Endothelial cell of umbilical vein (primary cell): ENCODE results near the gene PRR14. TPM values are rescaled to one million over a fixed set of nuclear protein-coding genes. Genes with fewer than 3 reads are reported as not detected.

Experiments
- BruUV-seq: library from RNA; stranded (reverse); fragments of 400-500 nt; replicated peaks from 2 replicates; lab custom pipeline; 2021; lab: Mats Ljungman, UMichigan
- CTCF ChIA-PET: fragments of 300-600, 350-600 bp; sonication (Branson Sonifier 250); formaldehyde crosslinking; loops from one replicate; lab custom pipeline; 2021; ENCODE audit warnings: antibody characterized with exemption, inconsistent platforms; lab: Charles Lee
- POLR2A ChIA-PET: fragments of 300-600, 350-600 bp; sonication (Branson Sonifier 250); formaldehyde crosslinking; loops from one replicate; lab custom pipeline; 2021; ENCODE audit warnings: antibody characterized with exemption, inconsistent platforms; lab: Charles Lee
- DNase-seq: peaks from one replicate; pipeline ENCODE4 v3.0.0-alpha.2; 2011; ENCODE audit warnings: low read depth, low spot score
- FAIRE-seq: peaks from 2 replicates; lab custom pipeline; 2011; peaks lifted over from hg19 to GRCh38; lab: Jason Lieb, UNC
- H2AFZ ChIP-seq: 2 replicates; pipeline ENCODE4 v1.6.0; 2012; ENCODE audit warnings: low read depth, low read length, control low read depth, inconsistent platforms
- H3K27ac ChIP-seq: 2 replicates; pipeline ENCODE4 v1.5.1; 2011; ENCODE audit warnings: low read depth, mild to moderate bottlenecking, control low read depth, low read length, moderate library complexity; ENCODE audit not compliant: insufficient read depth
- H3K27me3 ChIP-seq, 2 experiments: 2 replicates each; pipeline versions ENCODE4 v1.6.0 to v1.6.1; 2011; ENCODE audit warnings: low read length in 2 of 2, mixed read lengths in 1 of 2; ENCODE audit not compliant: control insufficient read depth in 2 of 2, insufficient read depth in 2 of 2
- H3K36me3 ChIP-seq, 2 experiments: 2 replicates in 1 of 2; 3 replicates in 1 of 2; pipeline ENCODE4 v1.5.1; 2011; ENCODE audit warnings: low read length in 2 of 2, mild to moderate bottlenecking in 1 of 2, moderate library complexity in 1 of 2; ENCODE audit not compliant: control insufficient read depth in 2 of 2, insufficient read depth in 2 of 2; ENCODE audit errors: extremely low read depth in 1 of 2
- H3K4me1 ChIP-seq: 3 replicates; pipeline ENCODE4 v1.5.1; 2011; ENCODE audit warnings: mild to moderate bottlenecking, low read length; ENCODE audit not compliant: control insufficient read depth, insufficient read depth; ENCODE audit errors: extremely low read depth
- H3K4me2 ChIP-seq: 2 replicates; pipeline ENCODE4 v1.6.1; 2011; ENCODE audit warnings: low read length, control low read depth, mixed read lengths; ENCODE audit not compliant: insufficient read depth
- H3K4me3 ChIP-seq, 3 experiments: fragments of 200-600 bp in 1 of 3; sonication (generic), shearing (Covaris generic) in 1 of 3; replicated peaks in 1 of 3; 2 replicates each; pipeline ENCODE4 v1.5.1; 2011 to 2016; ENCODE audit warnings: control low read depth in 3 of 3, low read length in 3 of 3, mild to moderate bottlenecking in 2 of 3, inconsistent platforms in 1 of 3, low read depth in 1 of 3, moderate library complexity in 1 of 3; ENCODE audit not compliant: insufficient read depth in 1 of 3
- H3K79me2 ChIP-seq: 2 replicates; pipeline ENCODE4 v1.6.0; 2012; ENCODE audit warnings: low read length, inconsistent platforms; ENCODE audit not compliant: control insufficient read depth, insufficient read depth
- H3K9ac ChIP-seq: replicated peaks from 2 replicates; pipeline ENCODE3; 2011; ENCODE audit warnings: low read length, control low read depth; ENCODE audit not compliant: insufficient read depth; ENCODE audit errors: extremely low read depth
- H3K9me1 ChIP-seq: replicated peaks from 3 replicates; pipeline ENCODE4 v1.6.0; 2011; ENCODE audit warnings: mild to moderate bottlenecking, low read length; ENCODE audit not compliant: control insufficient read depth, insufficient read depth; ENCODE audit errors: extremely low read depth
- H3K9me3 ChIP-seq: replicated peaks from 2 replicates; pipeline ENCODE4 v1.5.1; 2012; ENCODE audit warnings: low read length, inconsistent platforms; ENCODE audit not compliant: control insufficient read depth, insufficient read depth
- H4K20me1 ChIP-seq: replicated peaks from 2 replicates; pipeline ENCODE3; 2011; ENCODE audit warnings: mild to moderate bottlenecking, low read length; ENCODE audit not compliant: control insufficient read depth, insufficient read depth; ENCODE audit errors: extremely low read depth
- EZH2 ChIP-seq: IDR thresholded peaks from 2 replicates; pipeline ENCODE4 v1.6.1; 2012; ENCODE audit warnings: borderline replicate concordance, low read depth, mild to moderate bottlenecking, moderate library complexity, low read length, inconsistent platforms; ENCODE audit not compliant: severe bottlenecking
- FOS ChIP-seq: IDR thresholded peaks from 2 replicates; pipeline ENCODE4 v1.6.1; 2011; ENCODE audit warnings: mild to moderate bottlenecking, low read length, moderate library complexity, borderline replicate concordance; ENCODE audit not compliant: insufficient read depth
- GATA2 ChIP-seq: IDR thresholded peaks from 2 replicates; pipeline ENCODE4 v1.7.0; 2011; ENCODE audit warnings: low read depth, mild to moderate bottlenecking, moderate library complexity, mixed read lengths, low read length; ENCODE audit not compliant: insufficient read length, insufficient read depth
- JUN ChIP-seq: IDR thresholded peaks from 2 replicates; pipeline ENCODE4 v1.6.1; 2011; ENCODE audit warnings: borderline replicate concordance, low read depth; ENCODE audit not compliant: insufficient read length, insufficient read depth
- MYC ChIP-seq: IDR thresholded peaks from one replicate; pipeline ENCODE4 v1.6.1; 2011; ENCODE audit warnings: mild to moderate bottlenecking, low read depth, low read length
- POLR2A ChIP-seq: IDR thresholded peaks from 2 replicates; pipeline ENCODE4 v1.6.1; 2012; ENCODE audit warnings: low read depth, mild to moderate bottlenecking, control low read depth, low read length
- POLR2AphosphoS5 ChIP-seq: IDR thresholded peaks from 2 replicates; pipeline ENCODE4 v1.6.1; 2012; ENCODE audit warnings: low read depth, mild to moderate bottlenecking, control low read depth, low read length, moderate library complexity; ENCODE audit not compliant: insufficient read depth
- dilution Hi-C: fragments of 300-500 bp; cut with MboI; formaldehyde crosslinking; loops from one replicate; pipeline ENCODE4 v1.15.0; 2019; ENCODE audit warnings: low sequenced_read_pairs; ENCODE audit not compliant: extremely low pct_ligation_motif_present
- intact Hi-C: fragments of 100-400 bp; cut with micrococcal nuclease; formaldehyde crosslinking; loops from one replicate; pipeline ENCODE4 v1.10.0; 2022
- polyA plus RNA-seq, 4 experiments: library from polyadenylated mRNA; depleted of rRNA in 3 of 4; stranded (reverse) in 3 of 4; unstranded in 1 of 4; fragments of >200 nt; gene quantifications; 2 replicates each; pipeline versions ENCODE4 v1.2.1 to v1.2.3, GENCODE V29; 2011 to 2012; ENCODE audit warnings: missing spikeins in 1 of 4
- total RNA-seq: library from RNA; stranded (reverse); gene quantifications from 2 replicates; pipeline ENCODE4 v1.2.3, GENCODE V29; 2021
- TF ChIP-seq, protein P1 (sequence below): IDR thresholded peaks from 2 replicates; pipeline ENCODE4 v1.6.1; 2011; ENCODE audit not compliant: insufficient read depth, insufficient read length
- TF ChIP-seq, protein P2 (sequence below), 2 donors: IDR thresholded peaks; 1 replicate in 1 of 2; 2 replicates in 1 of 2; pipeline ENCODE4 v1.5.1; 2011; ENCODE audit warnings: low read length in 2 of 2, mild to moderate bottlenecking in 2 of 2, moderate library complexity in 2 of 2, control low read depth in 1 of 2, inconsistent platforms in 1 of 2, low read depth in 1 of 2; ENCODE audit not compliant: insufficient read depth in 1 of 2; ENCODE audit errors: extremely low read depth in 1 of 2

The PRR14 gene
- total and polyA plus RNA-seq, 2 donors (not counting 3 experiments of a cell fraction or from before 2014, with no cell fraction given): 17.0 to 70.0 TPM

DNA sequence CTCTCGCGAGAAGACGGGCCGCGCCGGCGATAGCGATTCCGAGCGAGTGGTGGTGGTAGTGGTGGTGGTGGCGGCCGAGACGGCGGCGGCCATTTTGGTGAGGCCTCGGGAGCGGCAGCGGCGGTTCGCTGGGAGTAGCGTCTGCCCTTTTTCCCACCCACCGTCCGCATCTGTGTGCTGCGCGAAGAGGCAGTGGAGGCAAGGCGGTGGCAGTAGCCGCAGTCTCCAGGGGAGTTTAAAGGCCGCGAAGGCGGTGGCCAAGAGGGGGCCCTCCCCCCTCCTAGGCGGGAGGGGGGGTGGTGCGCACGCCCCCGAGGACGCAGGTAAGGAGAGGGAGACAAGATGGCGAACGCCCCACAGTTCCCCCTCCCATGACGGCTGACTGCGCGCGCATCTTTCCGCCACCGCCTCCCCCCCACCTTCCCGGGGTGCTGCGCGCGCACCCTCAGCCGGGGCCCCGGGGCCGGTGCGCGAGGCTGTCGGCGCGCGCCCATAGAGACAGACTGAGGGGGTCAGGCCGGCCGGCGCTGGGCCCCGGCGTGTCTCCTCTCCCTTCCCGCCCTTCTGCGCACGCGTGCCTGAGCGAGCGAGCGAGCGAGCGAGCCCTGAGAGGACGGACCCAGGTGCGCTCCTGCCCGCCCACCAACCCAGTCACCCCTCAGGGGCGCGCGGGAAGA lies 47.5 kb downstream of the PRR14 start:
- BruUV-seq: no TSS peak
- peak overlapping the region; percentile 83 for H3K4me2 ChIP-seq
- CTCF ChIA-PET: no interaction called here

DNA sequence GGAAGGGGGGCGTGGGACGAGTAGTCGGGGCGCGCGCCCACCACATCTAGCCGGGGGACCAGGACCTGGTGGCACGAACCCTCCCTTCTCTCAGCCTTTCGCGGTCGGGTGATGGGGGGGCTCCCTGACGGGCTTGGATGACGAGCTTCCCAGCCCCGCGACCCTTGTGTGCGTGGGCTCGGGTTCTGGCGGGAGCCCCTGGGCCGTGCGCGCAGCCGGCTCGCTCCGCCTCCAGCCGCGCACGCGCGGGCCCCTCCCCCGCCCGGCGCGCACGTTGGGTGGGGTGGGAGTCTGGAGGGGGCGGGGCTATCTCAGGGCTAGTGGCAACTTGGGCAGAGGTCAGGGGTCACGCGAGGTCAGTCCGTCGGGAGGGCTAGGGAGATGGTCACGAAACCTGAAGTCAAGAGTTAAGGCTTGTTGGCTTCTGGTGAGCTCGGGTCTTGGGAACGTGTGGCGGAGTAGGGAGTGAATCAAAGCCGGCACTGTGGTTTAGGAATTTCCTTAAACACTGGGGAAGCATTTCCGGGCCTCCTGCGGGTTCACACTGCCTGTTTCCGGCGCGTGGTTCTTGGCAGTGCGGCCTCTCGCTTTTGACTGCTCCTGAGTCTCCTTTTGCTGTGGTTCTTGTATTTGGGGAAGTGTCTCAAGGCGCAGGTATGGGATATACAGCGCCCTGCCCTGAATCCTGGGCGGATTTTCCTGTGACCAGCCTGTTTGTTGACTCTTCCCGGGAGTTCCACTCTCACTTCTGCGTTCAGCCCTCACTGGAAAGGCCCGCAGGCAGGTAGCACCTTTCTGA lies 48.3 kb downstream of the PRR14 start, which contains the start of gene SRCAP:
TSS of gene SRCAP (plus strand) at position 356 of the 799 bp plus-strand sequence. CDS start 1,654 bp downstream, outside the sequence.
- peak; percentile 67 for TF ChIP-seq POLR2AphosphoS5
- peak; percentile 54 for TF ChIP-seq POLR2A
- TF ChIP-seq, protein P1, sequence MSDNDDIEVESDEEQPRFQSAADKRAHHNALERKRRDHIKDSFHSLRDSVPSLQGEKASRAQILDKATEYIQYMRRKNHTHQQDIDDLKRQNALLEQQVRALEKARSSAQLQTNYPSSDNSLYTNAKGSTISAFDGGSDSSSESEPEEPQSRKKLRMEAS: no peak
- TF ChIP-seq EZH2: no peak
- no peak for TF ChIP-seq JUN
- TF ChIP-seq, protein P2, sequence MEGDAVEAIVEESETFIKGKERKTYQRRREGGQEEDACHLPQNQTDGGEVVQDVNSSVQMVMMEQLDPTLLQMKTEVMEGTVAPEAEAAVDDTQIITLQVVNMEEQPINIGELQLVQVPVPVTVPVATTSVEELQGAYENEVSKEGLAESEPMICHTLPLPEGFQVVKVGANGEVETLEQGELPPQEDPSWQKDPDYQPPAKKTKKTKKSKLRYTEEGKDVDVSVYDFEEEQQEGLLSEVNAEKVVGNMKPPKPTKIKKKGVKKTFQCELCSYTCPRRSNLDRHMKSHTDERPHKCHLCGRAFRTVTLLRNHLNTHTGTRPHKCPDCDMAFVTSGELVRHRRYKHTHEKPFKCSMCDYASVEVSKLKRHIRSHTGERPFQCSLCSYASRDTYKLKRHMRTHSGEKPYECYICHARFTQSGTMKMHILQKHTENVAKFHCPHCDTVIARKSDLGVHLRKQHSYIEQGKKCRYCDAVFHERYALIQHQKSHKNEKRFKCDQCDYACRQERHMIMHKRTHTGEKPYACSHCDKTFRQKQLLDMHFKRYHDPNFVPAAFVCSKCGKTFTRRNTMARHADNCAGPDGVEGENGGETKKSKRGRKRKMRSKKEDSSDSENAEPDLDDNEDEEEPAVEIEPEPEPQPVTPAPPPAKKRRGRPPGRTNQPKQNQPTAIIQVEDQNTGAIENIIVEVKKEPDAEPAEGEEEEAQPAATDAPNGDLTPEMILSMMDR (IDR thresholded peaks at IDR 0.05; ENCODE audit: extremely low read depth in 1 of 2, insufficient read depth in 1 of 2, low read depth in 1 of 2, low read length in 2 of 2): no peak
- no peak for TF ChIP-seq GATA2
- no peak for TF ChIP-seq FOS
- Histone ChIP-seq H3K4me1 (peaks cover 26% of the 10 kb centered on the region), H3K27me3 (no peaks in the 10 kb centered on the region), H3K79me2 (peaks cover 28% of the 10 kb centered on the region), H2AFZ (peak within 1 kb of the TSS; percentile 40), H3K36me3 (peaks cover 7 to 18% of the 10 kb centered on the region in 2 experiments), H3K4me3 (peak within 1 kb of the TSS; percentile 49 to 99 (median 77)), H4K20me1 (peaks cover 3% of the 10 kb centered on the region), H3K9me1 (no peaks in the 10 kb centered on the region), H3K4me2 (peak within 1 kb of the TSS; percentile 87), H3K9me3 (no peaks in the 10 kb centered on the region), H3K9ac (peak within 1 kb of the TSS; percentile 99), H3K27ac (peak within 1 kb of the TSS; percentile 94)
- no TSS peak for BruUV-seq
- ChIA-PET CTCF (no interaction called here), POLR2A (interaction anchor here (1.0 kb wide), 1 partner anchor 41 kb away, joined by 3 read pairs; the partner anchor contains the start of gene FBRS)
- dilution Hi-C loops: no loop called here
- FAIRE-seq (peak; percentile 91), DNase-seq (peak; percentile 88)
- intact Hi-C loops: loop anchor here (1.0 to 5.0 kb wide), 7 partner anchors 14 to 224 kb away; partner anchors contain the start of genes FBRS, FBXL19, PHKG2 and PRR14

More for the DNA sequence above, 47.5 kb downstream of the PRR14 start:
- peak overlapping the region; percentile 99 for H3K9ac ChIP-seq
- peak overlapping the region; percentile 49 to 99 (median 77) for H3K4me3 ChIP-seq
- H3K9me1 ChIP-seq: no peaks in the 10 kb centered on the region
- H3K9me3 ChIP-seq: no peaks in the 10 kb centered on the region
- peak; percentile 94 for TF ChIP-seq POLR2A
- TF ChIP-seq MYC: no peak
- peak; percentile 36 for TF ChIP-seq POLR2AphosphoS5
- H3K36me3 ChIP-seq: peaks cover 4 to 16% of the 10 kb centered on the region in 2 experiments
- POLR2A ChIA-PET: interaction anchor here (1.0 kb wide), 1 partner anchor 40 kb away, joined by 3 read pairs; the partner anchor contains the start of gene FBRS
- no peaks in the 10 kb centered on the region for H3K27me3 ChIP-seq
- FAIRE-seq (no peak), DNase-seq (peak; percentile 96)
- dilution Hi-C loops (no loop called here), intact Hi-C loops (loop anchor here (1.0 to 5.0 kb wide), 6 partner anchors 40 to 225 kb away; partner anchors contain the start of genes FBRS, FBXL19, PHKG2 and PRR14)
- H3K79me2 ChIP-seq: peaks cover 27% of the 10 kb centered on the region
- H3K4me1 ChIP-seq: peaks cover 26% of the 10 kb centered on the region
- H4K20me1 ChIP-seq: peaks cover 3% of the 10 kb centered on the region
- peak overlapping the region; percentile 40 for H2AFZ ChIP-seq
- H3K27ac ChIP-seq: peak overlapping the region; percentile 94
